Measurements from ENCODE around the gene PRDM15.

DNA sequence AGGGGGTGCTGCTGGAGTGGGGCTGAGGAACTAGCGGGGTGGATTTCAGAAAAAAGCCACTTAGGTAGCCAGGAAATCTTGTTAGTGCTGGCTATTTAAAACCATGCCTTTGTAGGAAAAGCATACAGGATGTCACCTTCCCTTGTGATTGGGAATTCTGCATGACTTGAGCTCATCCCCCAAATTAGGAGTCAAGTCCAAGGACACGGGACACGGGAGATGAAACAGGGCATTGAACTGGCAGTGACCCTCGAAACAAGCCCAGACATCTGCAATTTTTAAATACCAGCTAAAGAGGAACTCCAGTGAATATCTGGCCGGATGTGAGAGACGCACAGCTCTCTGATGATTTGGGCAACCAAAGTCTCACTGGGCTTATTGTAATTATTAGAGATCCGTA lies 41.9 kb upstream of the PRDM15 start:
- no peak for TF ChIP-seq POLR2A (IDR thresholded peaks at IDR 0.05; ENCODE audit: low read depth, low read length)
- TF ChIP-seq TAF1 (IDR thresholded peaks at IDR 0.05; ENCODE audit: low read depth, low read length), result no peak
- TF ChIP-seq POLR2AphosphoS5 (IDR thresholded peaks at IDR 0.05; ENCODE audit: low read depth, low read length), result no peak
- TF ChIP-seq SPI1 (IDR thresholded peaks at IDR 0.05; ENCODE audit: low read depth, low read length), result peak; percentile 85
- TF ChIP-seq PAX5 (IDR thresholded peaks at IDR 0.05; ENCODE audit: insufficient read depth, low read length, severe bottlenecking), result no peak

All from GM12891 (cell line).